Testis (tissue), 2 donors: ENCODE results near the gene XXYLT1.

Experiments
- POLR2A ChIP-seq: fragments of 450-650 bp; IDR thresholded peaks from one replicate; pipeline ENCODE4 v1.6.1; 2017; ENCODE audit warnings: antibody characterized with exemption, mild to moderate bottlenecking, moderate library complexity
- TF ChIP-seq, protein P1 (sequence below), 3 experiments: fragments of 450-650 bp in 2 of 3; fragments of 200-600 bp in 1 of 3; sonication (generic) in 1 of 3; IDR thresholded peaks; one replicate each; pipeline ENCODE4 v1.5.1; 2016 to 2019; ENCODE audit warnings: antibody characterized with exemption in 3 of 3, mild to moderate bottlenecking in 2 of 3, moderate library complexity in 1 of 3

DNA sequence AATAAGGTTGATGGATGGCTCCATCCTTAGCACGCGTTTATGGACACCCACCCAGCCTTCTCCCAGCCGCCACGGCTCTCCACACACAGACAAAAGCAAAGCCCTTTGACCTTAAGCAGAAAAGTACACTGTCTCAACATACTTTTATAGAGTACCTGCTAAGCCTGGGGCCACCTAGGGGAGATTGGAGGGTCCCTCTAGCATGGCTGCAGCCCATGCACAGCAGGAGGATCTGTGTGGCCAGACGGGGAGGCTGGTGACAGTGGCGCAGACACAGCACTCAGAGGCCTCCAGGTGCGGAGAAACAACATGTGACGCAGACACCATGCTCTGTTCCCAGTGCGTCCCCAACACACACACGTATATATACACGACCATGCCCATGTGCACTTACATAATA is 174.9 kb downstream of the XXYLT1 start:
- TF ChIP-seq, protein P1, sequence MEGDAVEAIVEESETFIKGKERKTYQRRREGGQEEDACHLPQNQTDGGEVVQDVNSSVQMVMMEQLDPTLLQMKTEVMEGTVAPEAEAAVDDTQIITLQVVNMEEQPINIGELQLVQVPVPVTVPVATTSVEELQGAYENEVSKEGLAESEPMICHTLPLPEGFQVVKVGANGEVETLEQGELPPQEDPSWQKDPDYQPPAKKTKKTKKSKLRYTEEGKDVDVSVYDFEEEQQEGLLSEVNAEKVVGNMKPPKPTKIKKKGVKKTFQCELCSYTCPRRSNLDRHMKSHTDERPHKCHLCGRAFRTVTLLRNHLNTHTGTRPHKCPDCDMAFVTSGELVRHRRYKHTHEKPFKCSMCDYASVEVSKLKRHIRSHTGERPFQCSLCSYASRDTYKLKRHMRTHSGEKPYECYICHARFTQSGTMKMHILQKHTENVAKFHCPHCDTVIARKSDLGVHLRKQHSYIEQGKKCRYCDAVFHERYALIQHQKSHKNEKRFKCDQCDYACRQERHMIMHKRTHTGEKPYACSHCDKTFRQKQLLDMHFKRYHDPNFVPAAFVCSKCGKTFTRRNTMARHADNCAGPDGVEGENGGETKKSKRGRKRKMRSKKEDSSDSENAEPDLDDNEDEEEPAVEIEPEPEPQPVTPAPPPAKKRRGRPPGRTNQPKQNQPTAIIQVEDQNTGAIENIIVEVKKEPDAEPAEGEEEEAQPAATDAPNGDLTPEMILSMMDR (IDR thresholded peaks at IDR 0.05): no peak
- no peak for TF ChIP-seq POLR2A
